CD14-positive monocyte (primary cell): Measurements from ENCODE around the gene SPATS2L. TPM values are rescaled to one million over a fixed set of nuclear protein-coding genes. Genes with fewer than 3 reads are reported as not detected.

Experiments
- DNase-seq, 3 donors: peaks; one replicate each; pipeline ENCODE4 v3.0.0-alpha.2; 2011 to 2022
- H2AFZ ChIP-seq: 2 replicates; pipeline ENCODE4 v1.6.0; 2012; ENCODE audit warnings: mild to moderate bottlenecking, low read depth, low read length, inconsistent platforms; ENCODE audit not compliant: insufficient read depth, poor library complexity, severe bottlenecking
- H3K27ac ChIP-seq, 2 donors: 1 replicate in 1 of 2; 2 replicates in 1 of 2; pipeline ENCODE4 v1.5.1; 2012 to 2013; ENCODE audit warnings: low read length in 2 of 2, control low read depth in 1 of 2, inconsistent platforms in 1 of 2, low read depth in 1 of 2, mild to moderate bottlenecking in 1 of 2
- H3K27me3 ChIP-seq, 2 donors: one replicate each; pipeline versions ENCODE4 v1.6.0 to v1.6.1; 2011 to 2013; ENCODE audit warnings: low read length in 2 of 2; ENCODE audit not compliant: control insufficient read depth in 2 of 2, insufficient read depth in 2 of 2
- H3K36me3 ChIP-seq, 2 donors: replicated peaks in 1 of 2; 1 replicate in 1 of 2; 2 replicates in 1 of 2; pipeline versions ENCODE4 v1.5.1 to v1.6.1; 2012 to 2013; ENCODE audit warnings: low read length in 2 of 2, control low read depth in 1 of 2, inconsistent platforms in 1 of 2, mild to moderate bottlenecking in 1 of 2; ENCODE audit not compliant: insufficient read depth in 2 of 2, control insufficient read depth in 1 of 2
- H3K4me1 ChIP-seq, 2 donors: 1 replicate in 1 of 2; 2 replicates in 1 of 2; pipeline versions ENCODE4 v1.5.1 to v1.6.1; 2012 to 2013; ENCODE audit warnings: low read length in 2 of 2, control low read depth in 1 of 2, inconsistent platforms in 1 of 2, mild to moderate bottlenecking in 1 of 2, moderate library complexity in 1 of 2; ENCODE audit not compliant: insufficient read depth in 2 of 2, control insufficient read depth in 1 of 2
- H3K4me2 ChIP-seq: replicated peaks from 2 replicates; pipeline ENCODE3; 2012; ENCODE audit warnings: low read length, moderate library complexity, mild to moderate bottlenecking; ENCODE audit not compliant: poor library complexity, severe bottlenecking; ENCODE audit errors: extremely low read depth
- H3K4me3 ChIP-seq, 3 experiments: fragments of 200-600 bp in 1 of 3; sonication (generic) in 1 of 3; replicated peaks in 1 of 3; 1 replicate in 2 of 3; 2 replicates in 1 of 3; pipeline ENCODE4 v1.5.1; 2011 to 2013; ENCODE audit warnings: low read length in 3 of 3, mild to moderate bottlenecking in 3 of 3, control low read depth in 2 of 3, low read depth in 2 of 3, inconsistent platforms in 1 of 3, moderate library complexity in 1 of 3
- H3K79me2 ChIP-seq: 2 replicates; pipeline ENCODE4 v1.6.0; 2012; ENCODE audit warnings: mild to moderate bottlenecking, control low read depth, inconsistent platforms, low read length, moderate library complexity; ENCODE audit not compliant: insufficient read depth
- H3K9ac ChIP-seq: 2 replicates; pipeline ENCODE4 v1.6.0; 2017; ENCODE audit warnings: low read length, mild to moderate bottlenecking; ENCODE audit not compliant: insufficient read depth, poor library complexity, severe bottlenecking
- H3K9me3 ChIP-seq, 2 donors: replicated peaks in 1 of 2; 1 replicate in 1 of 2; 2 replicates in 1 of 2; pipeline versions ENCODE4 v1.5.1 to v1.6.1; 2012 to 2013; ENCODE audit warnings: low read length in 2 of 2, control low read depth in 1 of 2; ENCODE audit not compliant: control insufficient read depth in 1 of 2, insufficient read depth in 1 of 2
- H4K20me1 ChIP-seq: 2 replicates; pipeline ENCODE4 v1.6.0; 2012; ENCODE audit warnings: mild to moderate bottlenecking, low read length, control low read depth, moderate library complexity; ENCODE audit not compliant: insufficient read depth
- H3K27ac Mint-ChIP-seq, 7 donors: one replicate each; pipeline ENCODE4 v1.8.0; 2020; ENCODE audit warnings: mild to moderate bottlenecking in 7 of 7, mixed read lengths in 7 of 7, moderate library complexity in 6 of 7, inconsistent platforms in 2 of 7
- H3K27me3 Mint-ChIP-seq, 3 donors: one replicate each; pipeline ENCODE4 v1.8.0; 2021 to 2022; ENCODE audit warnings: low read depth in 3 of 3, mild to moderate bottlenecking in 3 of 3, mixed read lengths in 3 of 3, moderate library complexity in 3 of 3, inconsistent platforms in 1 of 3
- H3K36me3 Mint-ChIP-seq, 2 donors: one replicate each; pipeline ENCODE4 v1.8.0; 2020; ENCODE audit warnings: mixed read lengths in 2 of 2, inconsistent platforms in 1 of 2, mild to moderate bottlenecking in 1 of 2
- H3K4me1 Mint-ChIP-seq: one replicate; pipeline ENCODE4 v1.8.0; 2020; ENCODE audit warnings: mild to moderate bottlenecking, mixed read lengths
- H3K4me3 Mint-ChIP-seq, 2 donors: one replicate each; pipeline ENCODE4 v1.8.0; 2020; ENCODE audit warnings: mild to moderate bottlenecking in 2 of 2, mixed read lengths in 2 of 2, moderate library complexity in 1 of 2
- H3K9me3 Mint-ChIP-seq, 7 donors: one replicate each; pipeline ENCODE4 v1.8.0; 2020 to 2022; ENCODE audit warnings: mixed read lengths in 7 of 7, mild to moderate bottlenecking in 6 of 7, moderate library complexity in 6 of 7, inconsistent platforms in 2 of 7
- CTCF ChIP-seq: fragments of 200-600 bp; IDR thresholded peaks from one replicate; pipeline ENCODE4 v1.8.0; 2022; ENCODE audit warnings: antibody characterized with exemption, mild to moderate bottlenecking
- WGBS: methylation state at CpG from one replicate; pipeline ENCODE4 v1.1.5; 2013; ENCODE audit warnings: missing lambda C conversion rate; ENCODE audit not compliant: insufficient coverage; 5-methylcytosine and 5-hydroxymethylcytosine counted together
- intact Hi-C, 2 donors: fragments of 100-400 bp; cut with micrococcal nuclease; formaldehyde crosslinking; loops; one replicate each; pipeline versions ENCODE4 v1.15.0 to v1.15.1; 2023
- polyA plus RNA-seq, 3 donors: library from polyadenylated mRNA; depleted of rRNA in 1 of 3; unstranded in 2 of 3; stranded (reverse) in 1 of 3; fragments of 300-500 nt in 2 of 3; fragments of >200 nt in 1 of 3; fragmentation: Illumina TruSeq in 2 of 3; gene quantifications; 1 replicate in 2 of 3; 2 replicates in 1 of 3; pipeline ENCODE4 v1.2.3, GENCODE V29; 2012 to 2021

SPATS2L gene
- polyA plus RNA-seq, 3 donors = 2.7 to 5.2 (median 3.2) TPM

DNA sequence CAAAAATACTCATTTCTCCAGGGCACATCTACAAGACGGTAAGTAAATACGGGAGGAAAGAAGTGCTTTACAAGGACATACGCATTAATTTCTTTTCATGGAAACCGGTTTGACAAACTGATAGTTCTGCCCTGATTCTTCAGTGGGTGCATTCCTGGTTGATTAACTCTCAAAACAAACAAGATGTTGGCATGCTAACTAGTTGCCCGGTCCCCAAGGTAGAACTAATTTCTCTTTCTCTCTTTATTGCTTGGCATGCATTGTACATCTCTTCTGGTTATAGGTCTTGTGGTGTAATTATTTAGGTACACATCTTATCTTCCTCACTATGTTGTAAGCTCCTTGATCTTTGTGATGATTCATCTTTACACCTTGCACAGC is 46.9 kb upstream of the SPATS2L start:
- Mint-ChIP-seq H3K4me1 (peaks cover 8% of the 10 kb centered on the region), H3K36me3 (no peaks in the 10 kb centered on the region), H3K4me3 (no peak overlapping the region), H3K9me3 (peaks cover 0 to 3% (median 0%) of the 10 kb centered on the region in 7 donors), H3K27me3 (peaks cover 0 to 4% (median 3%) of the 10 kb centered on the region in 3 donors), H3K27ac (no peak overlapping the region)
- Histone ChIP-seq H3K36me3 (no peaks in the 10 kb centered on the region), H3K27me3 (no peaks in the 10 kb centered on the region), H3K4me1 (no peaks in the 10 kb centered on the region), H3K4me3 (no peak overlapping the region), H3K4me2 (no peak overlapping the region), H3K9me3 (peaks cover 0 to 3% of the 10 kb centered on the region in 2 donors), H2AFZ (no peak overlapping the region), H3K79me2 (no peaks in the 10 kb centered on the region), H4K20me1 (no peaks in the 10 kb centered on the region), H3K9ac (no peak overlapping the region), H3K27ac (no peak overlapping the region)
- DNase-seq = no peak
- TF ChIP-seq CTCF = no peak
- 92% methylated on average over 4 of the region's 5 CpGs for WGBS
- intact Hi-C loops = no loop called here

- H3K4me2 ChIP-seq = no peak overlapping the region
- H3K27me3 ChIP-seq = no peaks in the 10 kb centered on the region
- Mint-ChIP-seq H3K4me1 (no peaks in the 10 kb centered on the region), H3K27ac (no peak overlapping the region), H3K36me3 (no peaks in the 10 kb centered on the region), H3K27me3 (peaks cover 0 to 3% (median 2%) of the 10 kb centered on the region in 3 donors), H3K4me3 (no peak overlapping the region), H3K9me3 (peaks cover 0 to 3% (median 0%) of the 10 kb centered on the region in 7 donors)
- no peaks in the 10 kb centered on the region for H3K36me3 ChIP-seq
- no peak overlapping the region for H3K4me3 ChIP-seq
- H3K4me1 ChIP-seq = no peaks in the 10 kb centered on the region
- no peak for DNase-seq
- 100% methylated on average over 2 of the region's 2 CpGs for WGBS
- peaks cover 0 to 3% of the 10 kb centered on the region in 2 donors for H3K9me3 ChIP-seq
- no peaks in the 10 kb centered on the region for H4K20me1 ChIP-seq
- H3K79me2 ChIP-seq = no peaks in the 10 kb centered on the region
- H3K9ac ChIP-seq = no peak overlapping the region
- no peak for TF ChIP-seq CTCF
- H3K27ac ChIP-seq = no peak overlapping the region
- H2AFZ ChIP-seq = no peak overlapping the region
- intact Hi-C loops = no loop called here
These were observed 44.4 kb upstream of the SPATS2L start for GRCh38 chr2:200262047-200262446.
